H1 (cell line): ENCODE results near the gene PGM2L1. TPM values are rescaled to one million over a fixed set of nuclear protein-coding genes. Genes with fewer than 3 reads are reported as not detected.

Experiments
- CHD1 ChIP-seq: IDR thresholded peaks from 2 replicates; pipeline ENCODE4 v1.6.1; 2012; ENCODE audit warnings: low read depth, low read length, improper control_type of control experiment
- KDM1A ChIP-seq: fragments of 200-600, 300-600 bp; sonication (generic); IDR thresholded peaks from 2 replicates; pipeline ENCODE4 v1.7.1; 2016; ENCODE audit warnings: mild to moderate bottlenecking, low read length, borderline replicate concordance
- RBBP5 ChIP-seq: IDR thresholded peaks from 2 replicates; pipeline ENCODE4 v1.7.1; 2012; ENCODE audit warnings: low read depth, mild to moderate bottlenecking, inconsistent platforms, low read length, moderate library complexity, borderline replicate concordance
- polyA plus RNA-seq, 7 experiments: library from polyadenylated mRNA; depleted of rRNA in 3 of 7; stranded (reverse) in 5 of 7; unstranded in 2 of 7; fragments of >200 nt in 5 of 7; fragments of 200-250 nt in 2 of 7; gene quantifications; 1 replicate in 5 of 7; 2 replicates in 1 of 7; 4 replicates in 1 of 7; pipeline versions ENCODE4 v1.2.1 to v1.2.3, GENCODE V29; 2011 to 2013; ENCODE audit warnings: missing spikeins in 2 of 7, mixed read lengths in 2 of 7
- total RNA-seq: library from RNA; stranded (reverse); fragmentation: NEBNext Ultra II Directional; extraction: Animal tissue kit (Norgen Biotek cat#: 25700); gene quantifications from 2 replicates; pipeline ENCODE4 v1.2.1, GENCODE V29; 2021

Gene PGM2L1
- total and polyA plus RNA-seq, 2 of the 8 experiments (the other 6 are each of a cell fraction or from before 2014, with no cell fraction given): 5.0 to 42.7 TPM

DNA sequence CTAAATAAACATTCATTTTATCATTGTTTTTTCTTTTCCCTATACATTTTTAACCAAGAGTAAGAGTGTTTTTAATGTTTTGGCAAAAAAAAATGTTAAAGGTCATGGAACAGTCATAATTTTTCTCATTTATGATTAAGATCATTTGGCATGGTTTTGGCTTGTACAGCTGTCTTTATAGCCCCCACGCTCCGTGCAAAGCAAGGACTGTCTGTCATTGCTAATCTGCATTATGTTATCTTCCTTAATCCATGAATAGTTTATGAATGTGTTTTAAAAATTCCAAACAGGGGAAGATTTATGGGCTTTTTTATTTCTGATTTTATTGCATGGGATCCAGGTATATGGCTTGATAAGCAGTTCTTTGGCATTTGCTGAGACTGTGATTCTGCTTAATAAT lies 28.1 kb downstream of the PGM2L1 start (continued):
- no peak for TF ChIP-seq RBBP5
- no peak for TF ChIP-seq CHD1
- TF ChIP-seq KDM1A: no peak
- TF ChIP-seq, all 59 proteins: peak for 0
